Type B pancreatic cell (in vitro differentiated cells): Measurements from ENCODE around the gene RPL37A. TPM values are rescaled to one million over a fixed set of nuclear protein-coding genes. Genes with fewer than 3 reads are reported as not detected.

Source experiments
- DNase-seq: peaks from one replicate; pipeline ENCODE4 v3.0.0; 2021; ENCODE audit warnings: mixed read lengths; ENCODE audit not compliant: unreplicated experiment; ENCODE audit errors: extremely low spot score
- H3K27ac Mint-ChIP-seq: 2 replicates; pipeline ENCODE4 v1.8.0; 2021; ENCODE audit warnings: mild to moderate bottlenecking, mixed read lengths
- H3K27me3 Mint-ChIP-seq: 2 replicates; pipeline ENCODE4 v1.8.0; 2021; ENCODE audit warnings: mixed read lengths
- H3K36me3 Mint-ChIP-seq: 2 replicates; pipeline ENCODE4 v1.8.0; 2021; ENCODE audit warnings: mixed read lengths
- H3K4me1 Mint-ChIP-seq: one replicate; pipeline ENCODE4 v1.8.0; 2021; ENCODE audit warnings: mixed read lengths; ENCODE audit not compliant: unreplicated experiment
- H3K4me3 Mint-ChIP-seq: 2 replicates; pipeline ENCODE4 v1.8.0; 2021; ENCODE audit warnings: mild to moderate bottlenecking, mixed read lengths
- H3K9me3 Mint-ChIP-seq: 2 replicates; pipeline ENCODE4 v1.8.0; 2021; ENCODE audit warnings: mixed read lengths
- CTCF ChIP-seq: fragments of 200-600 bp; sonication (generic); conservative IDR thresholded peaks from 2 replicates; pipeline ENCODE4 v1.5.0; 2021; ENCODE audit warnings: antibody characterized with exemption, mild to moderate bottlenecking
- total RNA-seq: library from RNA; stranded (reverse); gene quantifications from 2 replicates; pipeline ENCODE4 v1.2.1, GENCODE V29; 2021; ENCODE audit warnings: low replicate concordance

Gene RPL37A
- total RNA-seq, 1 donor from 2014 or later, result 3,098 TPM

DNA sequence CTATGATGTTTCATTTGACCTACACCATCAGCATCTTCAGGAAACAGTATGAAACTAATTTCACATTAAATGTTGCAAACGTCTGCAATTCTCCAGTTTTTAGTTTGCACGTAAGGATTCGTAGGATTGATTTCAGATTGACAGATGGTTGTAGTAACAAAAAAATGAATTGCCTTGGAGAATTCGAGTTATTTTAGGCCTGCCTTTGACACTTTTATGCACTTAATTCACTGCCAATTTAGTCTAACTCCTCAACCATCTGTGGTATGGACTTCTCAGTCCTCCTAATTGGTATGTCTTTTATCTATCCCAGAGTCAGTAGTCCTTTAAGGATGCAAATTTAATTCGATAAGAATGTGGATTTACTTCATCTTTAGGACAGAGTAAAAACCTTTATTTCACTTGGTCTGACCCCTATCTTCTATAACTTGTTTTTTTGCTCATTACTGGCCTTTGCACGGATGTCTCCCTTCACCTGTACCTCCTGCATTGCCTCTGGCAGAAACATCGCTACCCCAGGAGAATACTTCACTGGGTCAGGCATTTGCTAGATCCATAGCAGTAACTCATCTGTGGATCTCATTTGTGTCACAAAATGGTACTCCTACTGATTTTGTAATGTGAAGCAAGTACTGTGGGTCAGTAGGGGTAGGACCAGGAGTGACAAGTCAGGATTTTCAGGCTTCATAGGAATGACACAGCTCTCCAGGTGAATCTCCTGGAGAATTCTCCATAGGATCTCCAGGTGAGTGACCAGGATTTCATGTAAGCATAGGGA, 3.9 kb downstream of the RPL37A start:
- peaks cover 55% of the 10 kb centered on the region for H3K4me1 Mint-ChIP-seq
- no peaks in the 10 kb centered on the region for H3K9me3 Mint-ChIP-seq
- H3K36me3 Mint-ChIP-seq, result peaks cover 52% of the 10 kb centered on the region
- no peak for DNase-seq
- no peak for TF ChIP-seq CTCF
- peak overlapping the region; percentile 23 for H3K27ac Mint-ChIP-seq
- H3K27me3 Mint-ChIP-seq, result no peaks in the 10 kb centered on the region
- peak overlapping the region; percentile 77 for H3K4me3 Mint-ChIP-seq

DNA sequence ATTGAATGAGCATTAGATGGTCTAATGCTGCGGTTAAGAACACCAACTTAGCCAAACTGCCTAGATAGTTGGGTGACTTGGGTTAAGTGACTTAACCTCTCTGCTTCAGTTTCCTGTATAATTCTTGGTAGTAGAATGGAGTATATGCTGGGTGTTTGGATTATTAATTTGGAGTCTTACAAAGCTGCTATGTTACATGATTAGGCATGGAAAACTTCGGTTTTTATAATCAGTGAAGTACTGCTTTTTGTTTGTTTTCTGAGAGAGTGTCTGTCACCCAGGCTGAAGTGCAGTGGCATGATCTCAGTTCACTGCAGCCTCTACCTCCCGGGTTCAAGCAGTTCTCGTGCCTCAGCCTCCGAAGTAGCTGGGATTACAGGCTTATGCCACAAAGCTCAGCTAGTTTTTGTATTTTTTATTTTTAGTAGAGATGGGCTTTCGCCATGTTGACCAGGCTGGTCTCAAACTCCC, 4.5 kb downstream of the RPL37A start:
- Mint-ChIP-seq H3K4me3 (peak overlapping the region; percentile 77), H3K4me1 (peaks cover 49% of the 10 kb centered on the region), H3K27ac (no peak overlapping the region), H3K9me3 (no peaks in the 10 kb centered on the region), H3K36me3 (peaks cover 52% of the 10 kb centered on the region), H3K27me3 (no peaks in the 10 kb centered on the region)
- no peak for TF ChIP-seq CTCF
- no peak for DNase-seq

GRCh38 chr2:216503697-216504375, 5.2 kb downstream of the RPL37A start:
- H3K36me3 Mint-ChIP-seq, result peaks cover 55% of the 10 kb centered on the region
- TF ChIP-seq CTCF, result no peak
- no peaks in the 10 kb centered on the region for H3K9me3 Mint-ChIP-seq
- no peaks in the 10 kb centered on the region for H3K27me3 Mint-ChIP-seq
- H3K27ac Mint-ChIP-seq, result no peak overlapping the region
- H3K4me1 Mint-ChIP-seq, result peaks cover 44% of the 10 kb centered on the region
- H3K4me3 Mint-ChIP-seq, result no peak overlapping the region
- DNase-seq, result no peak

DNA sequence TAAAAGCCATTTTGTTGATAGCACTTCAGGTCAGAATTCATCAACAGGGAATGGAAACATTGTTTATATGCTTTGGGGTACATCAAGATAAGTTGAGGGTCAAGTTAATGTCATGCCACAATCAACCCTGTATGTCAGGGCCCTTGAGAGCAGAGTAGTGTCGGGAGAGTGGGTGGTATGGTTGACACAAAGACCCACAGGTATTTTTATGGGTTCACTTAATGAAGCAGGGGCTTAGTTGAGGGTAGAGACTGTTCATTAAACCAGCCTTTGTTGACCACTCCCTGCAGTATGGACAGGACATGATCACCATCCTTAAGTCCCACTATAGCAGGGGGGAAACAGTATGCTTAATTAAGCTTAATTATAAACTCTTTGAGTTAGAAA, 5.7 kb downstream of the RPL37A start:
- Mint-ChIP-seq H3K36me3 (peaks cover 50% of the 10 kb centered on the region), H3K4me3 (no peak overlapping the region)

More for the DNA sequence above, 5.7 kb downstream of the RPL37A start:
- peaks cover 44% of the 10 kb centered on the region for H3K4me1 Mint-ChIP-seq
- no peak for DNase-seq
- H3K27me3 Mint-ChIP-seq, result no peaks in the 10 kb centered on the region
- no peaks in the 10 kb centered on the region for H3K9me3 Mint-ChIP-seq
- H3K27ac Mint-ChIP-seq, result no peak overlapping the region
- TF ChIP-seq CTCF, result no peak
